Esophagus squamous epithelium (tissue), 4 donors: Measurements from ENCODE around the gene ARL17B.
"Not testable (repeated sequence)": the region's sequence is repeated elsewhere in the genome, so short reads cannot be mapped to it uniquely, and the experiment has no call there.

Experiments used
- CTCF ChIP-seq, 6 experiments: fragments of 450-650 bp in 4 of 6; fragments of 200-600 bp in 2 of 6; sonication (generic) in 2 of 6; IDR thresholded peaks; one replicate each; pipeline ENCODE4 v1.5.1; 2016 to 2019; ENCODE audit warnings: antibody characterized with exemption in 6 of 6, mild to moderate bottlenecking in 4 of 6, moderate library complexity in 4 of 6
- POLR2A ChIP-seq, 4 donors: fragments of 450-650 bp; IDR thresholded peaks; one replicate each; pipeline ENCODE4 v1.6.1; 2017; ENCODE audit warnings: antibody characterized with exemption in 4 of 4, mild to moderate bottlenecking in 4 of 4, moderate library complexity in 3 of 4

GRCh38 chr17:46399993-46400392 lies 38.4 kb upstream of the ARL17B start:
- TF ChIP-seq POLR2A, CTCF (IDR thresholded peaks at IDR 0.05): not testable (repeated sequence)
